Stimulated activated CD8-positive, alpha-beta memory T cell treated with anti-CD3 and anti-CD28 coated beads, Interleukin-7, amount 100 ng/mL, for 24 hours (primary cell): ENCODE data around the gene ARHGAP26.

Experiments
- DNase-seq: peaks from one replicate; pipeline ENCODE4 v3.0.0-alpha.2; 2020; ENCODE audit warnings: low read depth

ARHGAP26 gene

DNA sequence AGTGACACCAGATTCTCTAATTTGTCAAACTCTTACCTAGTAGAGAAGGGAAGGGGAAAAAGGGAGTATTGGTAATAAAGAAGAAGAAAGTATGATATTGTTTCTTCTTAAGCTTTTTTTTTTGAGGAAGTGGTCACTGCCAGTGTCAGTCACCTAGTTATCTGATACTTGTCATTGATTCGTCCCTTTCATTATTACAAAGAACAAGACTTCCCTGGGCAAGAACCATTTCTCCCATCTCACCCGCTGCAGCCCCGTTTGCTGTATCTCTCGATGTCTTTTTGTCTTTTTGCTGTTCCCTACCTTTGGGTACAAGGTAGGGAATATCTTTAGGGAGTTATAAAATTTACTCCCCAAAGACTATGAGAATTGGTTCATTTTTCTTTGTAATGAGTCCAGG is 249.0 kb downstream of the ARHGAP26 start:
- DNase-seq = no peak

DNA sequence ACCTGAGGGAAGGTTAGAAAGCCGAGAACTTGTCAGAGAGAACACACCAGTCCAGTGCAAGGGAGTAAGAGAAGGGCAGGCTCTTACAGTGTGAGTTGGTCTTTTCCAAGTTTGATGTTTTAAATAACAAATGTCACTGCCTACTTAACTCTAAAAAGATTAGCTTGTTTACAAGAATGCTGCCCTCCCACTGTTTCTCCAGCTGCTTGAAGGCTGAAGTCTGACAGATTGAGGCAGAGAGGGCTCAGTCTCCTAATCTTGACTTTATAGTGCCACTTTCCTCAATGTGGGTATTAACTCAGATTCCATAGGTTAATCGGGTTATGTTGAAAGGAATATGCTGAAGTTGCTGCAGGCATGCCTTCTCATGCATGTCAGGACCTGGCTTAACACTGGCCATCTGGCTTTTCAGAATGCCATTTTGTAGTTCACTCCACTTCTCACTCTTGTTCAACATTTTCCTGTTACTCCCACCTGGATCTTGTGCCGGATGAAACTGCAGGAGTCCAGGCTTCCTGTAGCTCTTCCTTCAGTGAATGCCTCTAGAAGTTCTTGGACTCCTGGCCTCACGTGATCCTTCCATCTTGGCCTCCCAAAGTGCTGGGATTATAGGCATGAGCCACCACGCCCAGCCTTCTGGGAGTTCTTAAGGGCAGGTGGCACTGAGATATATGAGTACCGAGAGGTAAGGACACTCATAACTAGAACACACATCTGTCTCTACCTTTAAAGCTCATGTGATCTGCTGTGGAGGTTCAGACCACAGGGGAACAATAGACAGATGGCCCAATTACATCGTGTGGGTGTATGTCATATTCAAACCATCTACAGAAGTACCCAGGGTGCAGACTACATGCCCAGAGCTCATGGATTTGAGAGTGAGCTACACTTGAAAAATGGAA is 249.7 kb downstream of the ARHGAP26 start:
- no peak for DNase-seq

DNA sequence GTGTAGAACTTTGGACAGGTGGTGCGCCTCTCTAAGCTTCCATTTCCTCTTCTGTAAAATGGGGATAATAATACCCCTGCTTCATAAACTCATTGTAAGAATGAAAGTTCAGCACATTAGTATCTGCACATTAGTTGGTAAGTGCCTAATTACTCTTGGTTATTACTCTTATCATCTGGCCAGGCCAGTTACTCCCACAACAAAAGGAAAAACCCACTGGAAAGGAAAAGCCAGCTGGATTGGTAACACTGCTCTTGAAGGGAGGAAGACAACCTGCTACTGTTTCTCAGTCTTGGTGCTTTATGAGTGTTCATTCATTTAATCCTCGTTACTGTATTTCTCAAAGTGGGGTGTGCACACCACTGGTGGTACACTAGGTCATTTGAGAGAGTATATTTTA is 251.4 kb downstream of the ARHGAP26 start:
- no peak for DNase-seq

DNA sequence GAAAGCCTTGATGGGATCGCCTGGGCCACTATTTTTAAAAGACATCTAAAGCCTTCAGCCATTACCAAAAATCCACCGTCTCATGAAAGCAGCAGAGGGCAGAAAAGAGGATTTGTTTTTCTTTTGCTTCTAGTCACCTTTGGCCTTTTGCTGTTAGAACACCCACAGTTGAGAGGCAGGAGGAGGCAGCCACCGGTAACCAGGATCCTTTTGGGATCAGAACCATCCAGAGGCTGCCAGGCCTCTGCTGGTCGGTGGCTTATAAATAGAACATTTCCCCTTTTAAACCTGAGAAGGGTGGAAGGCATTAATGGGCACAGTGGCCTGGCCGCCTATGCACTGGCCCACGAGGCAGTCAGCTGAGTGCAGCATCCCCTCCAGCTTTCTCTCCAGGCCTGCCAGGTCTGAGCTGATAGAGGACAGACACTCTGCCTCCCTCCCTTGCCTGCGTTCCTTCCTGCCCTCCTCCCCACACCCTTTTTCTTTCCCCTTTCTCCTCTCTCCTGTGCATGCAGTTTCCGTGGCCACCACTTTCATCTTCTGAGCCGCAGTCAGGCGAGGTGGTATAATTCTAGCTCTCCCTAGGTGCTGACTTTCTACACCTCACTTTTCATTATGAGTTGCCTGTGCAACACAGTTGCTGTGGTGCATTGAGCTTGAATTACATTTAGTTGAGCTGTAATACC is 253.4 kb downstream of the ARHGAP26 start:
- no peak for DNase-seq

DNA sequence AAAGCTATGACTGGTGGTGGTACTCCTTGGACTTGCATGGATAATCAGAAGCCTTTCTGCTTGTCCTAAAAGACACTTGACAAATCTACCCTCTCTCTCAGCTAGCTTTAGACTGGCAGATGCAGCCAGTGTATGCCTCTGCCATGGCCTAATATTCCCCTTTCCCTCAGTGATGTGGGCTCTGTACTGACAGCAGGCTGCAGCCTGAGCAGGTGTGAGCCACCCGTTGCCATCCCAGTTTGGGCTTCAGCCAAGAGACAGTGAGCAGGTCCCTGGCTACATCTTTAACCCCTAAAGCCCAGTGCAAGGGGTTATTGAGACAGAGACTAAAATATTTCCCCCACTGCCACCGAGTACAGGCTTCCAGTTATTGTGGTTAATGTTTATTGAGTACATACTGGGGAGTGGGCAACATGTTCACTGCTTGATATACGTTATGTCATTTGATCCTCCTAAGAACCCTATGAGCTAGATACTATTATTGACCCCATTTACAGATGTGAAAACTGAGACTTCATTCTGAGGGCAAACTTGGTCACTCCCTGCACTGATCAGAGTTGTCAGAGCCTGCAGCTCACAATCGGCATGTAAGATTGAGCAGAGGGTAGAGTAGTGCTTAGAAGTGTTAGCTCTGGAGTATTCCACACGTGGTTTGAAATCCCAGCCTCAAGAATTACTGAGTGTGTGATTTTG is 254.2 kb downstream of the ARHGAP26 start:
- no peak for DNase-seq

DNA sequence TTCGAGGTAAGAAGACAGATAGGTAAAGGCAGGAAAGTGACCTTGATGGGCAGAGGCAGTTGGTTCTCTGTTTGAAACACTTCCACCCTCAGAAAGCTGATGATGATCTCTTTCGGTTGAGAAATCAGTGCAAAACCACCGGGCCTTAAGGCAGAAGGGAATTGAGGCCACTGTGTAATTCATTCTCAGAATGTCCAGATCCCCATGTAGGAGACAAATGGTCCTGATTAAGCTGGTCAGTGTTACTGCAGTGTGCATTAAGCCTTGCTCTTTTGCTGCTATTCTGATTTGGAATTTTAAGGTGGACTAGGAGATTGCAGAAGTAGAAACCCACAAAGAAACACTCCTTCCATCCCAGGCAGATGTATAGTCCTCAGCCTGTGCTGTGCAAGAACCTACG is 255.2 kb downstream of the ARHGAP26 start:
- no peak for DNase-seq

DNA sequence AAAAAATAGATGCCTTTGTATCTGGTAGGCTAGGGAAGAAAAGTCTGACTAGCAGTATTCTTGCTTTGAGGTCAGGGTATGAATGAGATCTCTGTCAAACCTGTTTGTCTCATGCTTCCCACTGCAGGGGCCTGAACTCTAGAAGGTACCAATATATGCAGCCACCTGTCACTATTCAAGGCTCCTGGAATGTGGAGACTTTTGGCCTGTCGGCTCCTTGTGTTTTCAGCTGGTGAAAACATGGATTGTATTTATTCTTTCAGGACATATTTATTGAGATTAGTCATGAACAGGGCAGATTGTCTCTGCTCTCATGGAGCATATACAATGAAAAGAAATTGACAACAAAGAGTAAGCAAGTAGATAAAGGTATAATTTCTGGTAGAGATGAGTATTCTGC is 255.8 kb downstream of the ARHGAP26 start:
- no peak for DNase-seq

DNA sequence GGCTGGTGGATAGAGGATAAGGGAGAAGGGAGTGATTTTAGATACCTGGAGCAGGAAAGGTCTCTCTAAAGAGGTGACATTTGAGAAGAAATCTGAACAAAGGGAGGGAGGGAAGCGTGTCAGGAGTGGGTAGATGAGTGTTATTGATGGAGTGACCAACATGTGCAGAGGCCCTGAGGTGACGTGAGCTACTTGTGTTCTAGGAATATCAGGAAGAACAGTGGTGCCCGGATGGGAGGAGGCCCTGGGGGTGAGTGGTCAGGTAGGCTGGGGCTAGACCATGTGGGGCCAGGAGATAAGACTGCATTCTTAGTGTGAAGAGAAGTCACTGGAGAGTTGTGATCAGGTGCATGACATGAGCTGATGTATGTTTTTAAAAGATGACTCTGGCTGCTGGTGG is 256.2 kb downstream of the ARHGAP26 start:
- DNase-seq = no peak

DNA sequence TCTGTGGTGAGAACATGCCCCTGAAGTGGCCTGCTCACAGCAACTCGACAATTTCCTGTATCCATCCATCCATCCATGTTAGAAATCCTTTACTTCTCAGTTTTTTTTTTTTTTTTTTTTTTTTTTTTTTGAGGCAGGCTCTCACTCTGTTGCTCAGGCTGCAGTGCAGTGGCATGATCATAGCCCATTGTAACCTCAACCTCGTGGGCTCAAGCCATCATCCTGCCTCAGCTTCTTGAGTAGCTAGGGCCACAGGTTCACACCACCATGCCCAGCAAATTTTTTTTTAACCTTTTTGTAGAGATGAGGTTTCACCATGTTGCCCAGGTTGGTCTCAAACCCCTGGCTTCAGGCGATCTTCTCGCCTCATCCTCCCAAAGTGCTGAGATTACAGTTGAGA is 259.1 kb downstream of the ARHGAP26 start:
- DNase-seq = no peak

DNA sequence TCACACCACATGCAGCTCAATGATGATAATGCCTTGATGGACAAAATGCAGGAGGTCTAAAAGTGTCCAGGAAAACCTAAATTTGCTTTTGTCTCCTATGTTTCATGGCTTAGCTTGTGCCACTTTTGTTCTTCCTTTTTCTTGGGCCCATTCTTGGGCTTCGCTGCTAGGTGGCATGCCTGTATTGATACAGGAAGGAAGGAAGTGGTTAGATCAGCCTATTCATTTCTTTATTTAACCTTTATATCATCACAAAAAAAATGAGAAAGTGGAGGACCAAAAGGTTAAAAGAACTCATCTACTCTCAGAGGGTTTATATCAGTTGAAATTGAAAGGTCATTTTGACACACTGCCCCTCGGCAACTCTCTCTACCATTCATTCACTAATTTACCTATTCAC is 260.2 kb downstream of the ARHGAP26 start:
- DNase-seq = no peak

DNA sequence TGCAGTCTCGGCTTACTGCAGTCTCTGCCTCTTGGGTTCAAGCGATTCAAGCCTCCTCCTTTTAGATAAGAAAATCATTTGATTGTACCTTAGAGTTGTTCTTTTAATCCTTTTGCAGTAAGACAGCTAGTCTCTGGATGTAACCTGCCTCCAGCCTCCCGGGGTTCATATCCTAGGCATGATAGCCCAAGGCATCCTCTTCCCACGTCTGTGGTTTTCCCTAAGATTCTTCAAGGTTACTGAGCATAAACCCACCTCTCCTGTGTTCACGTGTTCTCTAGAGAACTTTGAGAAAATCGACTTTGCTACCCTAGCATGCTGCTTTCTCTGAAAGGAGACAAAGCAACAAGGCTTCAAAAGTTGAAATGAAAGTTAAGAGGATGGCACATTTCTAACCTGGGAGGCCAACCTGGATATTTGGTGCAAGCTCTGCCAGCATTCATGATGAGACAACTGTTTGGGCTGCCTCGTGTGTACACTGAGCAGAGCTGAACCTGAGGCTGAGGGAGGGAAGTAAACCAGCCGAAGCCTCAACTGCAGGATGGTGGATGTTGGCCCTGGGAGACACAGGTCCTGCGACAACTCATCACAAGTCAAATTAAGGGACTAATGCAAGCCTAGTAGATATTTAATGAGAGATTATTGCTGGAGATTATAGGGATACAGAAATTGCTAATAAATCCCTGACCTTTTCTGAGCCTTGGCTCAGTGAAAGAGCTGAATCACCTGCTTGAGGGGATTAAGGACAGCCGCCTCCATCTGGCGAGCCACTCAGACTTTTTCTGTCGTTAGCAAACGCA is 261.8 kb downstream of the ARHGAP26 start:
- DNase-seq = no peak

DNA sequence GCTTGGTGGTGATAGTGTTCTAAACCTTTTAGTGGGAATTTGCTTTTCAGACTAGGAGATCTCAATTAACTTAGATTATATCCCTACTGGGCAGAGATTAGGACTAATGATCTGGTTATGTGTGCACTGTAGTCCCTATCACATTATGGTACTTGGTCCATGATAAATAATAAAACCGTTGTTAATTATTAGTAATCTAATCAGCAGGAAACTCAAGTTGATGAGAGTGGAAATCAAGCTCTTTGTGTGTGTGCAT is 262.3 kb downstream of the ARHGAP26 start:
- no peak for DNase-seq

DNA sequence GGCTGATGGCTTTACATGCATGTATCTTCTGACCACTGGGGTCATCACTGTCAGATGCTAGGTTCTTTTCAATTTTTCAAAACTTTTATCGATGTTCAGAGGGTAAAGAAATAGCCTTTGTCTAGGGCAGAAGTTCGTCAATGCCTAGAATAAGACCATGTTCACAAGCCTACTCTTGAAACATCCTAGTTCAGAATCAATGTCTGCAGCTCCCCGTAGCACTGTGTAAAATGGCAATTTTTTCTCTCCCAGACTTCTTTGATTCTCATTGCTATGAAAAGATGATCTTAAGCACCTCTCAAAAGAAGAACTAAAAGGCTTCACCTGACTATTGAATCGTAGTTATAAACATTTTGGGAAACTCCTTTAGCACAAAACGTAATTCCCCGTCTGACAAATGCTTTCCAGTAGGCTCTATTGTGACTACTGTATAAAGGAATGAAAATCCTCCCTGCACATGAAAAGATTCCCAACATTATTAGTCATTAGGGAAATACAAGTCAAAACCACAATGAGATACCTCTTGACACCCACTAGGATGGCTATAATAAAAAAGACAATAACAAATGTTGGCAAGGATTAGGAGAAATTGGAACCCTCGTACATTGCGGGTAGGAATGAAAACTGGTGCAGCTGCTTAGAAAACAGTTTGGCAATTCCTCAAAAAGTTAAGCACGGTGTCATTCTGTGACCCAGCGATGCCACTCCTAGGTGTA is 263.5 kb downstream of the ARHGAP26 start:
- DNase-seq = no peak

DNA sequence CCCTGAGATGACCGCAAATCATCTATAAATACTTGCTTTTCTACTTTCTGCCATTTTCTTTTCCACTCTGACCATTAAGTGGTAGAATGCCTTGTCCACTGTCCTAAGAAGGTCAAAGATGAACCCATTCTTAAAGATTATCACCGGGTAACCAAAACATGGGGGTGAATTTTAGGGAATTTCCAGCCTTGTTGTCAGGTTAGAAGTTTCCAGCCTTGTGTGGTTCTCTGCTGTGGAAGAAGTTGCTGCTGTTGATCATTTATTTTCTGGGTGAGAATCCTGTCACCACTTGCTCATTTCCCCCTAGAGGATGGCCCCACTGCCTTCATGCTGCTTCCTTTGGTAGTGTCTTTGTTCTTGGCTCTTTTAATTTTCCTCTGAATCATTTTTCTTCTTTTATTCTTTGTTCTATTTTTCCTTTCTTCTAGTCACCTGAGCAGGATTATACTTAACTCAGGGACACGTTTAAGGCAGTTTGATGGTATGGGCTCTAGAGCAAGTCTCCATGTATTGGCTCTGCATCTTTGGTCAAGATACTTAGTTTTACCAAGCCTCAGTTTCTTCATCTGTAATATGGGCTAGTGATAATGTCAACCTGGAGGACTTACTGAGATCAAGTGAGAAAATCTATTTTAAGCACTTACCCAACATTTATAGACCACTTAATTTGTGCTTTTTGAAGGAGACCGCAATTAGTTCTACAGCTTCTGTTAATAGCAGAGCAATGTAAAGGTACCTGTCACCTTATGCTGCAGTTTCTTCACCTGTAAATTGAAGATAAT is 266.2 kb downstream of the ARHGAP26 start:
- no peak for DNase-seq

DNA sequence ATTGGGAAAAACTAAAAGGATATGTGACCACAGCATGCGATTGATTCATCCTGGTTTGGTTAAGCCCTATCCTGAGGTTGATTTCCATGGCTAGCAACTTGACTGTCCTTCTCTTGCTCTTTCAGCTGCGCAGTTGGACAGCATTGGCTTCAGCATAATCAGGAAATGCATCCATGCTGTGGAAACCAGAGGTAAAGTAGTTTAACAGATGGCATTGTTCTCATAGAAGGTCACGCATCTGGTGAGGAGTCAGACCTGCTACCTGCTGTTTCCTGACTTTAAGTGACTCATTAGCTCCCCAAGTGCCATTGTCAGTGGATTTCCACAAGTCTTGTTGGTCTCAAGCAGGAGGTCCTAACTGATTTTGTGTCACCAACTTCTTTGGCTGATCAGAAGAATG is 266.9 kb downstream of the ARHGAP26 start:
- DNase-seq = no peak

DNA sequence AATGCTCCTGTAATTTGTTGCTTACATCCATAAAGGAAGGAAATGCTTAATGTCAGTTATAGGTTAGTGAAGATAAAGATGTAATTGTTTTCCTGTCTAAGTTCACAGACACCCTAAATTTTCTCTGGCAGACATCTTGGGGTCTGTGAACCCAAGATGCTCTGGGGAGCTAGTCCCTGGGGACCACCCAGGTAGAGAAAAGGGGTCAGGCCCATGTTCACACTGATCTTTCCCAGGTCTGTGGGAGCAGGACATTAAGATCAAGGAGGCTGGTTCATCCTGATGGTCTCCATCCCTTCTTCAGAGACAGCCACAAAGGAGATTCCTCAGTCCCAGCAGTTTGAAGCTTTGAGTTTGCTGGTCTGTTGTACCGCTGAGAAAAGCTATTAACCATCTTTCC is 267.5 kb downstream of the ARHGAP26 start:
- no peak for DNase-seq

DNA sequence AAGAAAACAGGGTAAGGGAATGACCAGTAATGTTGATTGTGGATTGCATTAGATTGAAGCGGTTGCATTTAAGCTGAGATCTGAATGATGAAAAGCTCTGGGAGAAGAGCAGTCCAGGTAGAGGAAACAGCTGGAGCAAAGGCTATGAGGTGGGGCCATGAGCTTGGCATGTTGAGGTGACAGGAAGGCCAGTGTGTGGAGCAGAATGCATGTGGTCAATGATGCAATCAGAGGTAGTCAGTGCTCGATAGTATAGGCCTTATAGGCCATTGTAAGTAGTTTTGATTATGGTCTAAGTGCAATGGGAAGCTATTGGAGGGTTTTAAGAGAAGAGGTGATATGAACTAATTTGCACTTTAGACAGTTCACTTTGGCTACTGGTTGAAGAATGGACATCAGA is 270.4 kb downstream of the ARHGAP26 start:
- no peak for DNase-seq

DNA sequence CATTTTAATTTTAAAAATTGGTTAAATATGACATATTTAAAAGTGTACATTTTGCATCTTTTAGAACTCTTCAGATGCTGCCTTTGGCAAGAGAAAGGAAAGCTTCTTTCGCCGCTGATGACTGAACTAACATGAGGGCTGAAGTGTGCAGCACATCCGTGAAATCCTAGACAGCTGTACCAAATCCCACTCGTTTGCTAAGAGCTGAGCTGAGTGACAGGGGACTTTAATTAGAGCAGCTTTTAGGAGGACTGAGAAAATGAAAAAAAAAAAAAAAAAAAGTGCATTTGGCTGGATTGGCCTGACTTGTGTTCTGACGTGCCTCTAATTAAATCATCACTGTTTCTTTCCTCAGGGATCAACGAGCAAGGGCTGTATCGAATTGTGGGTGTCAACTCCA is 271.3 kb downstream of the ARHGAP26 start:
- no peak for DNase-seq

DNA sequence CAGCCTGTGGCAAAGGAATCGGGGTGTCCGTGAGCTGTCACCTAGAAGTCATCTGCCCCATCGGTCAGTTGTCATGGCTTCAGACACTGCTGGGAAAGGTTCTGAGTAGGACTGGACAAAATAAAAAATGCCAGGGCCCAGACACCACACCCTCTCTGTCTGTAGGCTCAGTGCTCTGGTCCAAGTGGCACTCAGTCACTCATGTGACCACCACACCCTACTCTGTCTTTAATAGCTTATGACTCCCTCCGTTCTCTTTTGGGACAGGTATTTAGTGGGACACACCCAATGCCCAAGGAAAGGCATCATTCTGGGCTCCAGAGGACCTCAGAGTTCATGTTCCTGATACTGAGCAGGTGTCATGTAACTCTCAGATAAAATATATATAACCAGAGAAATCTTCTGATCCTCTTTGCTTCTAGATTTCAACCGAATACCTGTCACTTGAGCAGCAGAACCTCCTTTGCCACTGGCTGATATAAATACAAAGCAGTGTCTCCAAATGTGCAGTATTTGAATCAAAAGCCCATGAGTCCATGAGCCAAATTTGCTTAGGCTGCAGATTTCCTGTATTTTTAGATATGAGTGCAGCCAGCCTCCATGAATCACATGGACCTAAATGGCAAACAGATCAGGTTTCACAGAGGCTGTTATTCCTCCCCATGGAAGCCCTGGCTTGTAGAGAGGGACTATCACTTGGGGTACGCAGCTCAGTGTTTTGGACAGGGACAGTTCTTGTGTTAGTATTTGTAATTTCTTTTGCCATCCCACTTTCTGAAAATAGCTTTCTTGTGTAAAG is 272.0 kb downstream of the ARHGAP26 start:
- no peak for DNase-seq

DNA sequence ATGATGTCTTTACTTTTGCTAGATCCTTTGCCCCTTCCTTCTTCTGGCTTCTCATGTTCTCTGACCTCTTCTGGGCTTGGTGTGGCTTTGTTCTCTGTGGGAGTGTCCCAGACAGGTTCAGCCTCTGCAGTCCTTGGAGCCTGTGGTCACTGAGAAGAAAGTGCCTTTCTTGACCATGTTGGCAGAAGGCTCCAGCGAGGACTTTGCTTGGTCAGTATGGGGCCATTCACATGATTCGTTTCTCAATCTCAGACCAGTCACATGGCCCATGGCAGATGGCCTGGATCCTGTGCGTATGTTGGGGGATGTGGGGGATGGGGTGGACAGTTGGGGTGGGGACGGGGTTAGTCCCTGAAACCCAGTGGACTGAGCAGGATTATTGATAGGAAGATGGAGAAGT is 274.1 kb downstream of the ARHGAP26 start:
- DNase-seq = no peak
